GM12892 (cell line): ENCODE data around the gene JOSD2.

ENCODE experiments used
- POLR2A ChIP-seq: IDR thresholded peaks from 2 replicates; pipeline ENCODE4 v1.6.1; 2011; ENCODE audit warnings: low read depth, low read length, control low read depth
- POLR2AphosphoS5 ChIP-seq: IDR thresholded peaks from 2 replicates; pipeline ENCODE4 v1.6.1; 2011; ENCODE audit warnings: low read depth, low read length, control low read depth
- TAF1 ChIP-seq: IDR thresholded peaks from 2 replicates; pipeline ENCODE4 v1.6.1; 2011; ENCODE audit warnings: low read depth, mild to moderate bottlenecking, control low read depth, low read length, borderline replicate concordance

DNA sequence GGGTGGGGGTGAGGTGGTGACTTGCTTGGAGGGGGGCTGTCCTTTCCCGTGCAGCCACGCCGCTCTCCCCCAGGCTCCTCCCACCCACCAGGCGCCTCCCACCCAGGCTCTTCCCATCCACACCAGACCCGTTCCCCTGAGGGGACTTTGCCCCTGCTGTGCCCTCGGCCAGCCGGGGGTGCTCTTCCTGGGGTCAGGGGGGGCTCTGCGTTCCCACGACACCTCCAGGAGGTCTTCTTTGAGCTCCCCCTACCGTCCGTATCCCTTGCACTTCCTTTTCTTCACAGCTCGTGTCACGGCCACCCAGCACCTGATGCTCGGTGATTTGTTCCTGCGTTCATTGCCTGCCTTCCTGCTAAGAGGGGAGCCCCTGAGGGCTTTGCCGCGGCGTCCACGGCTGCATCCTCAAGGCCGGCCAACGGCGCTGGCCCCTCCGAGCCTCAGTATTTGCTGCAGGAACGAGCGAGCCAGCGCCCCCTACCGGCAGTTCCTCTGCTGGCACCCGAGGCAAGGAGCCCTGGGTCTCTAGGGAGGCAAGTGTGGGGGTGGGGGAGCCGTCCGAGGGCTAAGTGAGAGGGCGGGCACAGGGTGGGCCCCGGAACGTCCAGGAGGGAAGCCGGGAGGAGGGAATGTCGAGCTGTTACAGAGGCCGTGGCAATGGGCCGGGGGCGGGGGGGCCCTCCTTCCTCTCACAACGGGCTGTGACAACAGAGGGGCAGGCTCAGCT lies 45.5 kb upstream of the JOSD2 start:
- TF ChIP-seq POLR2A (no peak), TAF1 (no peak), POLR2AphosphoS5 (no peak)
